KOPT-K1 (cell line): ENCODE measurements around the gene BAD.
A peak's percentile ranks its signal among the peaks of the same experiment; 100 is the strongest.

Experiments used
- H3K27ac ChIP-seq: fragments of 200-600 bp; sonication (generic); 2 replicates; pipeline ENCODE4 v1.5.1; 2016; ENCODE audit warnings: antibody characterized with exemption, mild to moderate bottlenecking, low read depth, low read length; ENCODE audit not compliant: poor library complexity, severe bottlenecking
- H3K36me3 ChIP-seq: fragments of 200-600 bp; sonication (generic); 2 replicates; pipeline ENCODE4 v1.5.1; 2017; ENCODE audit warnings: antibody characterized with exemption, mild to moderate bottlenecking, low read length, moderate library complexity; ENCODE audit not compliant: insufficient read depth
- H3K9me3 ChIP-seq: fragments of 200-600 bp; sonication (generic); 2 replicates; pipeline ENCODE4 v1.5.1; 2017; ENCODE audit warnings: antibody characterized with exemption, low read length, mild to moderate bottlenecking; ENCODE audit not compliant: insufficient read depth, poor library complexity, severe bottlenecking

Gene BAD

GRCh38 chr11:64305075-64305690 lies 20.7 kb upstream of the BAD start, which contains the start of gene ESRRA:
TSS of gene ESRRA (plus strand) at chr11:64305524. CDS start at chr11:64307180, 1,656 bp downstream.
- Histone ChIP-seq H3K27ac (peak within 1 kb of the TSS; percentile 96), H3K36me3 (peaks cover 27% of the 10 kb centered on the region), H3K9me3 (no peaks in the 10 kb centered on the region)

- no peaks in the 10 kb centered on the region for H3K9me3 ChIP-seq
- H3K36me3 ChIP-seq = peaks cover 20% of the 10 kb centered on the region
- peak overlapping the region; percentile 96 for H3K27ac ChIP-seq
Observed at GRCh38 chr11:64304316-64305072, 20.0 kb upstream of the BAD start.

- peak overlapping the region; percentile 96 for H3K27ac ChIP-seq
- H3K9me3 ChIP-seq = no peaks in the 10 kb centered on the region
- peaks cover 15% of the 10 kb centered on the region for H3K36me3 ChIP-seq
Observed at GRCh38 chr11:64304032-64304315, 19.5 kb upstream of the BAD start.

- H3K36me3 ChIP-seq = peaks cover 13% of the 10 kb centered on the region
- no peaks in the 10 kb centered on the region for H3K9me3 ChIP-seq
- H3K27ac ChIP-seq = peak overlapping the region; percentile 96
Observed at GRCh38 chr11:64303109-64304031, 18.9 kb upstream of the BAD start.

- no peak within 1 kb of the TSS for H3K27ac ChIP-seq
- H3K36me3 ChIP-seq = no peaks in the 10 kb centered on the region
- H3K9me3 ChIP-seq = no peaks in the 10 kb centered on the region
Observed at GRCh38 chr11:64299847-64300648, 15.6 kb upstream of the BAD start, which contains the start of gene CATSPERZ. TSS of gene CATSPERZ (plus strand) at chr11:64300358. CDS start at chr11:64300411, 53 bp downstream.

- Histone ChIP-seq H3K36me3 (no peaks in the 10 kb centered on the region), H3K9me3 (no peaks in the 10 kb centered on the region), H3K27ac (no peak overlapping the region)
Observed at GRCh38 chr11:64298966-64299846, 14.7 kb upstream of the BAD start.

GRCh38 chr11:64297699-64298358 lies 13.4 kb upstream of the BAD start:
- Histone ChIP-seq H3K9me3 (no peaks in the 10 kb centered on the region), H3K27ac (no peak overlapping the region), H3K36me3 (no peaks in the 10 kb centered on the region)

- no peaks in the 10 kb centered on the region for H3K9me3 ChIP-seq
- H3K36me3 ChIP-seq = no peaks in the 10 kb centered on the region
- H3K27ac ChIP-seq = no peak overlapping the region
Observed at GRCh38 chr11:64296830-64297698, 12.6 kb upstream of the BAD start.

GRCh38 chr11:64296236-64296635 lies 11.8 kb upstream of the BAD start:
- Histone ChIP-seq H3K9me3 (no peaks in the 10 kb centered on the region), H3K27ac (no peak overlapping the region), H3K36me3 (no peaks in the 10 kb centered on the region)

GRCh38 chr11:64295760-64296159 lies 11.3 kb upstream of the BAD start:
- Histone ChIP-seq H3K27ac (no peak overlapping the region), H3K36me3 (no peaks in the 10 kb centered on the region), H3K9me3 (no peaks in the 10 kb centered on the region)

GRCh38 chr11:64294774-64295173 lies 10.3 kb upstream of the BAD start:
- no peaks in the 10 kb centered on the region for H3K36me3 ChIP-seq
- H3K27ac ChIP-seq = no peak overlapping the region
- H3K9me3 ChIP-seq = no peaks in the 10 kb centered on the region

- Histone ChIP-seq H3K9me3 (no peaks in the 10 kb centered on the region), H3K27ac (no peak overlapping the region), H3K36me3 (no peaks in the 10 kb centered on the region)
Observed at GRCh38 chr11:64292460-64293254, 8.2 kb upstream of the BAD start.
